ENCODE data around the gene CNOT3.
A peak's percentile ranks its signal among the peaks of the same experiment; 100 is the strongest.
"Not testable (repeated sequence)": the region's sequence is repeated elsewhere in the genome, so short reads cannot be mapped to it uniquely, and the experiment has no call there.

CNOT3 gene

GRCh38 chr19:54171736-54172431, 34.3 kb downstream of the CNOT3 start:
- not testable (repeated sequence) for DNase-seq (ENCODE audit: low spot score)

GRCh38 chr19:54172471-54173358, 35.2 kb downstream of the CNOT3 start, which contains the start of gene TMC4:
Gene TMC4 (minus strand): TSS chr19:54173160. CDS start chr19:54173117, 43 bp downstream.
- DNase-seq (ENCODE audit: low spot score): no peak

- DNase-seq (ENCODE audit: low spot score): no peak
Measured at GRCh38 chr19:54173359-54173699, 35.8 kb downstream of the CNOT3 start.

GRCh38 chr19:54173951-54174834, 36.6 kb downstream of the CNOT3 start:
- DNase-seq (ENCODE audit: low spot score): no peak

- no peak for DNase-seq (ENCODE audit: low spot score)
Measured at GRCh38 chr19:54178581-54179261, 41.2 kb downstream of the CNOT3 start.

GRCh38 chr19:54179262-54179852, 41.8 kb downstream of the CNOT3 start:
- no peak for DNase-seq (ENCODE audit: low spot score)

- DNase-seq (ENCODE audit: low spot score): no peak
Measured at GRCh38 chr19:54179921-54180461, 42.4 kb downstream of the CNOT3 start.

GRCh38 chr19:54180691-54181091, 43.1 kb downstream of the CNOT3 start:
- DNase-seq (ENCODE audit: low spot score): no peak

- not testable (repeated sequence) for DNase-seq (ENCODE audit: low spot score)
Measured at GRCh38 chr19:54181894-54182293, 44.3 kb downstream of the CNOT3 start.

- no peak for DNase-seq (ENCODE audit: low spot score)
Measured at GRCh38 chr19:54183431-54183830, 45.9 kb downstream of the CNOT3 start.

- DNase-seq (ENCODE audit: low spot score): no peak
Measured at GRCh38 chr19:54186351-54186750, 48.8 kb downstream of the CNOT3 start.

- DNase-seq (ENCODE audit: low spot score): no peak
Measured at GRCh38 chr19:54186934-54187381, 49.4 kb downstream of the CNOT3 start.

GRCh38 chr19:54188215-54188871, 50.8 kb downstream of the CNOT3 start:
- no peak for DNase-seq (ENCODE audit: low spot score)

- DNase-seq (ENCODE audit: low spot score): no peak
Measured at GRCh38 chr19:54189145-54189734, 51.7 kb downstream of the CNOT3 start, which contains the start of gene MBOAT7. Gene MBOAT7 (minus strand): TSS chr19:54189580. CDS start chr19:54188508, 1,072 bp downstream.

GRCh38 chr19:54189735-54190502, 52.4 kb downstream of the CNOT3 start:
- peak; percentile 89 for DNase-seq (ENCODE audit: low spot score)

- DNase-seq (ENCODE audit: low spot score): peak; percentile 81
Measured at GRCh38 chr19:54190503-54191010, 53.0 kb downstream of the CNOT3 start.

GRCh38 chr19:54191011-54191810, 53.6 kb downstream of the CNOT3 start, which contains the start of gene TSEN34:
Gene TSEN34 (plus strand): TSS chr19:54191308. CDS start chr19:54191365, 57 bp downstream.
- peak; percentile 69 for DNase-seq (ENCODE audit: low spot score)

All from HuH-7 (cell line).